GM21723 (cell line): ENCODE data around the gene SPTLC1.
"Not testable (repeated sequence)": the region's sequence is repeated elsewhere in the genome, so short reads cannot be mapped to it uniquely, and the experiment has no call there.

Experiments used
- ATAC-seq: cut with Tn5 transposase; IDR thresholded peaks from one replicate; pipeline ENCODE4 v1.9.1; 2021; ENCODE audit warnings: mild to moderate bottlenecking, moderate library complexity; ENCODE audit not compliant: unreplicated experiment

Gene SPTLC1

DNA sequence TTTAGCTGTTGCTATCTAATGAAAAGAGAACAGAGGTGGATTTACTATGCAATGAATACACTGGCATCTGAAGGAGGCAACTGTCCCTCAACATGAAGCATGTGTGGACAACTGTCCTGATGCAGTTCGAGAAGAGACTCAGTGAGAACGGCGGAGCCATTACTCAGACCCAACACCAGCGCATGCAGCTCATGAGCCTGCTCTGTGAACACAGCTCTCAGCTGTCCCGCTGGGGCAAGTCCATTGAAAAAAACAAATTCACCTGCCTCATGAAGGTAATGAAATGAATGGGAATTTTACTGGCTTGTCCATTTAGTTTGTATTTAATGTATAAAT, 78.8 kb downstream of the SPTLC1 start:
- no peak for ATAC-seq

DNA sequence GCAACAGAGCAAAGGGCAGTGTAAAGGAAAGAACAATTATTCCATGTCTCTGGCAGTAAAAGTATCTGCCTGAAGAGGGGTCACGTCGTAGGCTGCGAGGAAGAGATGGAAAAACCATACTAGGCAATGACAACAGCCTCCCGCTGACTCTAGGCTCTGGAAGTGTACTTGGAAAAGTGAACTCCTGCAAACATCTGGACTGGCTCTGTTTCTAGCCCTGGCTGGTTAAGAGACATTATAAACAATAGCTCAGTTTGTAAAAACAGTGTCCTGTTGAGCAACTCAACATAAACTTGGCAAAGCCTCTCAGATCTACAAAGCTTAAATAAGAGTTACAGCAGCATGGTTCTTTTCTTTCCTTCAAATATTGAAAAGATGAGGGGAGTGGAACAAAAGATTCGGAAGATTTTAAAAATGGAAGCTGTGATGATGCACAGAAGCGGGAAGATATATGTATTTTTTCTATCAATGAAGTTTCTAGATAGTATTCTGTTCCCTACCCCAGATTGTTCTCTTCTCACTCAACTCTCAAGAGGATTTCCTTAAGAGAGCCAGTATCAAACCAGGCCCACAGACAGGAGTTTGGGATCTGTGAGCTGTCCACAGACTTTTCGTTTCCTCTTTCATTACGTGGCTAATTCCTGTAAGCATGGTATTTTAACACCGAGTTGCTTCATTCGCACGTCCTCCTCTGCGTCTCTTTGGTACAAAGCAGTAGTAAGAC, 79.4 kb downstream of the SPTLC1 start:
- no peak for ATAC-seq

DNA sequence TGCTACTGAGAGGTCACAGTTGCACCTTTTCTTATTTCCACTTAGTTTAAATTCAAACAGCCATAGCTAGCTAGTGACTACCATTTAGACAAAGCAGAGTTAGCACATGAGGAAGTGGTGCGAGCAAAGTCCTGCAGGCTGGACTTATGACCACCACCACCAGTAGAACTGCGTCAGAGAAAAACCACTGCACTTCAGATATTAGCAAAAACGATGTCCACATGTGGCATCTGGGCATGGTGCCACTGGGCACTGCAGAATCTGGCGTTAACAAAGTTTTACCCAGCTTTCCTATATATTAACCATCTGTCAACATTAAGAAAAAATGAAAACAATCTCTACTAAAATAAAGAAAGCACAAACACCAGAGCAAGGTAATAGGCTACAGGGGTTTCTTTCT, 80.1 kb downstream of the SPTLC1 start:
- ATAC-seq, result no peak

DNA sequence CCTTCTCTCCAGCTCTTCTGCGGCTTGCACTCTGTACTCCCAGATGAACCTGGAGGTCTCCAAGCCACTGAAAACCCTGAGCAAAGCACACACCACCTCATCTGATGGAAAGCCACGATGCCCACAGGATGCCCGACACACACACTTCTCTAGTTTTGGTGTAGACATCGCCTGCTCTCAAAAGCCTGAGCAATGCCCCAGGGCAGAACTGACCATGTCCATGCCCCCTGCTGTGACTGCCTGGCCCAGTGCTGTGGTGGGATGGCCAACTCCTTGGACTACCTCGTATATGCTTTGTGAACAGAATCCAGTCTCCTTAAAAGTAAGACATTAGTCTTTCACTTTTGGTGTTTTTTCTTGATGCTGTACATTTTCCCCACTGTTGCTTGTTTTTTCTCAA, 81.2 kb downstream of the SPTLC1 start:
- ATAC-seq, result no peak

DNA sequence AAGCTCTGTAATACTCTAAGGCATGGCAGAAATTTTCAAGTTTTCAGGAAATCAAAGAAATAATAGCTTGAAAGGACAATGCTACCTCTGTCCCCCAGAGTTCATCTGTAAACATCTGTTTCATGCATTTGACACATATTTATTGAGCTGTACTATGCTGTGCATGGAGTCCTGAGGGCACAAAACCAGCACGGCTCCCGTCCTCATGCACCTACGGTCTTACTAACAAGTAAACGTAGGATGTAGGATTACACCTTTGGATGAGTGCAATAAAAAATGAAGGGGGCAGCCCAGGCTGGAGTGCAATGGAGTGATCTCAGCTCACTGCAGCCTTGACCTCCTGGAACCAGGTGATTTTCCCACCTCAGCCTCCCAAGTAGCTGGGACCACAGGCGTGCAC, 81.9 kb downstream of the SPTLC1 start:
- no peak for ATAC-seq

DNA sequence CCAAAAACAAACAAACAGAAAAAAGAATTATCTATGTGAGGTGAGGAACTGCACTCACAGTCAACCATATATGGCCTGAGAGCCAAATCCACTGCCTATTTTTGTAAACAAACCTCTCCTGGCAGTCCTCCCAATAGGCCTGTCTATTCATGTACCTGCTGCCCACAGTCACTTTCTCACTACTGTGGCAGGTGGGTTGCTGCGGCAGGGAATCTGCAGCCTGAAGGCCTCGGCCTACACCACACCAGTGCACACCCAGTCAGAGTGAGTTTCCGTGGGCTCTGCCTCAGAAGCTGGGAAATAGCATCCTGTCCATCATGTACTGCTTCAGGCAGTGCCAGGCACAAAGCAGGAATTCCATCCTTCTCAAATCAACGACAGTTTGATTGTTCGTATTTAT, 82.3 kb downstream of the SPTLC1 start:
- no peak for ATAC-seq

DNA sequence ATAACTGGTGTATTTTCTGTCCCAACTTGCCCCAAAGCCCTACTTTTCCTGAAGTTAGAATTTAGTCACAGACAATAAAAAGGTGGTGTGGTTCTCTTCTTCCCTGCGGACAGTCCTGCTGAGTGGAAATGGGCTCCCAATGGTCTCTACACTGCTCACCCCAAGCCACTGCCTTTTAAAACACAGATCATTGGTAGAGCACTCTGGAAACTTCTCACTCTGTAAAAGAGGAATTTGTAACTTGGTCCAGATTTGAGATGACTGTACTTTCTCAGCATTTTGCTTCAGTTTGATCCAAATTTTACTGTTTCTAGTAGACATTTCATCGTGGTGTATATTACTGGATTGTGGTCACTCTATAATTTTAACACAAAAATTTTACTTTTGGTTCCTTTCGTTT, 84.8 kb downstream of the SPTLC1 start:
- ATAC-seq, result no peak

DNA sequence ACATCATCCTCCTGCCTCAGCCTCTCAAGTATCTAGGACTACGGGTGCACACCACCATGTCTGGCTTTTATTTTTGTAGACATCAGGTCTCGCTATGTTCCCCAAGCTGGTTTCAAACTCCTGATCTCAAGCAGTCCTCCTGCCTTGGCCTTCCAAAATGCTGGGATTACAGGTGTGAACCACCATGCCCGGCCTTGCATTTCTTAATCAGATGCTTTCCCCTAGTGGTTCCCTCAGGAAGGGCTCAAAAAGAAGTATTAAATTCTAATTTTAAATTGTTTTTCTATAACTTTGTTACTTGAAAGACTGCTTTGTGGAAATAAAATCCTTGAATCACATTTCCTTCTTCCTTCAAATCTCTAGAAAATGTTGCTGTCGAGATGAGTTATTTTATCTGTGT, 85.7 kb downstream of the SPTLC1 start:
- ATAC-seq, result no peak

DNA sequence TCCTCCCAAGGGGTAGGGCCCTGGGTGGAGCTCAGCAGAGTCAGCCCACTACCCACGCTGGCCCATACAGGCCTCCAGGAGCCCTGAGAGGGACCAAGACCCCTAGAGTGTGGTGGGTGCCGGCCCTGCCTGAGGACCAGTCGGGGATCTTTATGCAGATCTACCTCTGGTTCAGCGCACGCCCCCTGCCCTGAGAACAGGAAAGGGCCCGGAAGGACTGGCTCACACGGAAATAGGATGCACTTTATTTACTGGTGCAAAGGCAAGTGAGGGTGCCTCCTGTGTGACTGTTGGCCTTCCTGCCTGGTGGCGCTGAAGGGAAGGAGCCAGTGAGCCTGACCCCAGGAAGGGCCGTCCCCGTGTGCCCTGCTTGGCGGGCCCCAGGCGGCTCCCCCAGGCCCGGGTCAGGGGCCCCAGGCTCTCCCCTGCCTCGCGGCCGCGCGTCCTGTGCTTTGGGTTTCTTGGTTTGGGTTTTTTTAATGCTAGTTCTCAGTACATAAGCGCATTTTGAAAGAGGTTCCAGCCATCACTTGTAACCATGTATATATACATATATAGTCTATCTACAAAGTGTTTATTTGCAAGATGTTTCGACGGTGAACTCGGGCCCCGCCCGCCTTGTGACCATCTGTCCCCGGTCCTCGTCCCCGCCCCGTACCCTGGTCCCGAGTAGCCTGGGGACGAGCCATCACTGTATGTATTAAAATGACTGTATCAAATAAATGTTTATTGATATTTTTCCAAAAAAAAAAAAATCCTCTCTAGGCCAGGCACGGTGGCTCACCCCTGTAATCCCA, 88.8 kb downstream of the SPTLC1 start:
- no peak for ATAC-seq

DNA sequence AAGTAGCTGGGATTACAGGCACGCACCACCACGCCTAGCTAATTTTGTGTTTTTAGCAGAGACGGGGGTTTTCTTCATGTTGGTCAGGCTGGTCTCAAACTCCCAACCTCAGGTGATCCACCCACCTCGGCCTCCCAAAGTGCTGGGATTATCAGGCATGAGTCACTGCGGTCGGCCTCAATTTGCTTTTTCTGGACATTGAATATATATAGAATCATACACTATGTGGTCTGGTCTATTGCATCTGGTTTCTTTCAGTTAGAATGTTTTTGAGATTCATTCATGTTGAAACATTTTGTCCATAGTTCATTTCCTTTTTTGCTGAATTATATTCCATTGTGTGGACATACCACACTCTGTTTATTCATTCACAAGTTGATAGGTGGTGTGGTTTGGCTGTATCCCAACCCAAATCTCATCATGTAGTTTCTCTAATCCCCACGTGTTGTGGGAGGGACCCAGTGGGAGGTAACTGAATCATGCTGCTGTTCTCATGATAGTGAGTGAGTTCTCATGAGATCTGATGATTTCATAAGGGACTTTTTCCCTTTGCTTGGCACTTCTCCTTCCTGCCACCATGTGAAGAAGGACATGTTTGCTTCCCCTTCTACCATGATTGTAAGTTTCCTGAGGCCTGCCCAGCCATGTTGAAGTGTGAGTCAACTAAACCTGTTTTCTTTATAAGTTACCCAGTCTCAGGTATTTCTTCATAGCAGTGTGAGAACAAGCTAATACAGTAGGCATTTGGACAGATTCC, 93.2 kb downstream of the SPTLC1 start:
- ATAC-seq, result not testable (repeated sequence)

DNA sequence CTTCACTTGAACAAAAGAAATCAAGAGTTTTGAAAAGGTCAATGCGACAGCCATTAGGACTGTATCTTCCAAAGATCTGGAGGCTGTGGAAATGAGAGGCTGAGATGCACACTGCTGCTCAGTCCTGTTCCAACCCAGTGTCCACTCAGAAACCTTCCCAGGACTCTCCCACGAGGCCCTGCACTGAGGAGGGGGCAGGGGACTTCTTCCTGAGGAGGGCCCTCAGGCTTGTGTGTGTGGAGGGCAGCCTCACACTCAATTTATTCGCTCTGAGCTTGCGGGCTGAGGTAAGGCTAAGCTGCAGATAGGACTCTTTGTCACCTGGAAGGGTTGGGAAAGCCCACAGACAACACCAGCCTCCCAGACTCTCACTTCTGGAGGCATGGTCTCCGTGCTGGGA, 95.6 kb downstream of the SPTLC1 start:
- no peak for ATAC-seq

DNA sequence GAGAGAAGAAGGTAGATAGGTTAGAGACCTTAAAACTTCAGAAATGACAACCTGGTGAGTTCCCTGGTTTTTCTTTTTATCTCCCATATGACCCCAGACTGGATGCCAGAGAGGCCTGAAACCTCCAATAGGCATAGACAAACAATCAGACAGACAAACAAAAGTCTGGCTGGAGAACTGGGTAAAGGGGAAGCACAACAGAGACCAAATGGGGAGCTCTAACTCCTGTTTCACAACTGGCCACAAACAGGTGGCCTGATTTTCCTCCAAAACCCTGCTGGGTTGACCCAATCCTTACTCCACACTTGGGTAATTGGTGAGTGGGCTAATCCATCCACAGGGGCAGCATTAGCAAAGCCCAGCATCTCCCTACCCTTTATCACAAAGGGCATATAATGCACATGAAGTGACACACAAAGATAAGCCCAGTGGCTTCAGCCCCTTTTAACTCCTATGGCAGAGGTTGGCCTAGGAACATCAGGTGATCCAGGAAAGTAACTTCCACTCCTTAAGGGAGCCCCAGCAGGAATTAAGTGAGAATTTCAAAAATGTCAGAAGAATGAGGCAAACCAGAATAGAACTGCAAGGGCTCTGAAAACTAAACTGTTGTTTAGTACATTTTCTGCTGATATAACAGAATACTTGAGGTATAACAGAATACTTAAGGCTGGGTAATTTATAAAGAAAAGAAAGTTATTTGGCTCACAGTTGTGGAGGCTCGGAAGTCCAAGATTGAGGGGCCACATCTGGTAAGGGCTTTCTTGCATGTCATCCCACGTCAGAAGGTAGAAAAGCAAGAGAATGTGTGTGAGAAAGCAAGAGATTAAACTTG, 104.3 kb downstream of the SPTLC1 start:
- ATAC-seq, result no peak

DNA sequence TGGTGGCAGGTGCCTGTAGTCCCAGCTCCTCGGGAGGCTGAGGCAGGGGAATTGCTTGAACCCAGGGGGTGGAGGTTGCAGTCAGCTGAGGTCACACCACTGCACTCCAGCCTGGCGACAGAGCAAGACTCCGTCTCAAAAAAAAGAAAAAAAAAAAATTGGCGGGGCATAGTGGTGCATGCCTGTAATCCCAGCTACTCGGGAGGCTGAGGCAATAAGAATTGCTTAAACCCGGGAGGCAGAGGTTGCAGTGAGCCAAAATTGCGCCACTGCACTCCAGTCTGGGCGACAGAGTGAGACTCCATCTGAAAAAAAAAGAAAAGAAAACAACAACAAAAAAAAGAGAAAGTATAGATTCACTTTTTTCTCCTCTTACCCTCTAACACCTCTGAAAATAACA, 105.0 kb downstream of the SPTLC1 start:
- not testable (repeated sequence) for ATAC-seq

DNA sequence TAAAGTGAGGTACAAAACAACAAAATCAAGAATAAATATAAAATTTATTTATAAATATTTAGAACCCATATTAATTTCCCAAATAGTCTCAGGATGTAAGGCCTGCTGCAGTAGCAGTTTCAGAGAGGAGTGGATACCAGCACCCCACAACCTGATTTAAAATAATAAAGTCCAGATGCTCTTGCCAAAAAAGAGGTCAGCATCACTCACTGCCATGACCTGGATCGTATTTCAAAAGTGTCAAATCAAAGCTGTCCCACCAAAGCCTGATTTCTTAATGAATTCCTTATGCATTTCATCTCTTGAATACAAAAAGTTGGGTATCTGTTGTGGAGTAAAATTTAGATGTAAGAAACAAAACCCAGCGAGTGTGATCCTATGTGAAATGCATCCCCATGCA, 107.2 kb downstream of the SPTLC1 start:
- ATAC-seq, result no peak

DNA sequence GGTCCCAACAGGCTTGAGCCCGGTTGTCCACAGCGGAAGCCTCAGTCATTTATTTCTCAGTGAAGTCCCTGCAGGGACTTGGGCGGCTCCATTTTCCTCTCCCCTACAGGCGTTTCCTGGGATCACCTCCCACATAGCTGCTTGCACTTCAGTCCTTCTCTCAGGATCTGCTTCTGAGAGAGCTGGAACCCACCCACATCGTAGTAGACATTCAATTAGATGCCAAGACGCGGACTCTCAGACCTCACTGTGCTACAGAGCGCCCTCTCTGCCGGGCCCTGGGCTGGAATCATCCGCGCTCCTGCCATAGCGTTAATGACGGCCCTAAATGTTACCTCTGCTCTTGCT, 111.2 kb downstream of the SPTLC1 start:
- ATAC-seq, result no peak

DNA sequence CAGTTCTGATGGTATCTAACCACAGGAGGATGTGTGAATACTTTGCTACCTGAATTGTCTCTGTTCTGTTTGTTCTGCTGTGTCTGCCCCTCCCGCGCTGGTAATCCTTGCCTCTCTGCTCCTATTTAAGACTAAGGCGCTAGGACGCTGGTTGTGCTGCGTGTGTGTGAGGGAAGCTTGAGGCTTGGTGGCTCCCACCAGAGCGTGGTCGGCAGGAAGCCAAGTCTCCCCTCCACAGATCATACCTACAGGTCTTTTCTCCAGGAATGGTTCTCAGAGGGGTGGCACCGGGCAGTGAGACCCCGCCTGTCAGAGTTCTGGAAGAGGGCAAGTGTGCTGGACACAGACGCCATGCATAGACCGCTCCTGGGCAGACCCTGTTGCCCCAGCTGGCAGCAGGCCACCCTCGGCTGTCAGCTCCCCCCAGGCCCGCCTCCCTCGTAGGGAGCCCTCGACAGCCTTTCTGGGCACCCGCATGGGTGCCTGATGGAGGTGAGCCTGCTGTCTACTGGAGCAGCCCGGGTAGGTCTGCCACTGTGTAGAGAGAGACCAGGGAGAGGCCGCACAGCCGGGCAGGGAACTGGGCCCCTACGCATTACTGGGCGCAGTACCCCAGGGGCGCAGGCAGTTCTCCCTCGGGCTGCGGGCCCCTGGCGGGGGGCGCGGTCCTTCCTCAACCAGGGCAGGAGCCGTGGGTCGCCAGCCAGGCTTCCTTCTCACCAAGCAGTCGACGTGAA, 111.7 kb downstream of the SPTLC1 start:
- no peak for ATAC-seq

DNA sequence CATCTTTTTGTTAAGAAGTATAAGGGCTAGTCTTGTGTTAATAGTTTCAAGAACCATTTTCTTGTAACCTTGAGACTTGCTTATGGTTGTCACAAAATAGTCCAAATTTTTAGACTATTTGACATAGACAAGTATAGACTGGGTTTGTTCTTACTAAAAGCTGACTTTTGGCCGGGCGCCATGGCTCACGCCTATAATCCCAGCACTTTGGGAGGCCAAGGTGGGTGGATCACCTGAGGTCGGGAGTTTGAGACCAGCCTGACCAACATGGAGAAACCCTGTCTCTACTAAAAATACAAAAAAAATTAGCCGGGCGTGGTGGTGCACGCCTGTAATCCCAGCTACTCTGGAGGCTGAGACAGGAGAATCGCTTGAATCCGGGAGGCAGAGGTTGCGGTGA, 113.3 kb downstream of the SPTLC1 start:
- not testable (repeated sequence) for ATAC-seq

DNA sequence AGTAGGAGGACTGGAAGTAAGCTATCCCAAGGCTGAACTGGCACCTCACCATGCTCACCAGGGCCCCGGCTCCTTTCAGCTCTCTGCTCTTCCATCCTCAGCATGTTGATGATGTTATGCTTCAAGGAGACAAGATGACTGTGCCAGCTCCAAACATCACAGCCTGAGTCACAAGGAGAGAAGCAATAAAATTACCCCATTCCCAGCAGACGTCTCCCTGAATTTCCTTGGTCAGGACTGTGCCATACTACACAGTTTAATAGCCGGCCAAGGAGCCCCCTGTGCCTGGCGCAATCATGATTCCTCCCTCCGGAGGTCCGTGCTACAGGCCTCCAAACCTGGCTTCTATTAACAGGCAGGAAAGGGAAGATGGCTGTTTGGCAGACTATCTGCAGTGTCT, 114.0 kb downstream of the SPTLC1 start:
- no peak for ATAC-seq

DNA sequence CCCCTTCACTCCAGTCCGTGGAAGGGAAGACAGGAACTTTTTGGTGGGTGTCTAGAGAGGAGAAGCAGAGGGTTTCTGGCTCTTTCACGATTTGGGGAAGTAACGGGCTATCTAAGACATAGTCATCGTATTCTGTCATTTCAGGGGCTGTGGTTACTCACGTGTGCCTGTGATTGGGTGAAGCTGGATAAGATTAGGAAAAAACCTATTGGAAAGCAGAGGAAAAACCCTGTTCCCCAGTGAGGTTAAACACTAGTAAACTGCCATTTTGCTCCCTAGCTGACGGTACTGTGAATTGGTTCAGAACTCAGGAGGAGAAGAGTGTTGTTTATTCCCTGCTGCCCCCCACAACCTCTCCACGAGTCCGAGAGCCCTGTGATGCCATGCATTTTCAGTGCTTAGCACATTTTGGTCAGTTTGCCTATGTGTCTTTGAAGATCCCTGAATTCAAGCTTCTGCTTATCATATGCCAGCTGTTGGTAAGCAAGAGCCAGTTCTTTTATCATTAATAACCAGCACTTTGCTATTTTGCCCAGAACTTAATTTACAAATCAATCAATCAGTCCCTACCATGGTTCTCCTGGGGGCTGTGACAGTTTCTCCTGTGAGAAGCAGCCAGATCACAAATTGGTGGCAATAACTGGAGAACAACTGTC, 120.1 kb downstream of the SPTLC1 start:
- no peak for ATAC-seq

DNA sequence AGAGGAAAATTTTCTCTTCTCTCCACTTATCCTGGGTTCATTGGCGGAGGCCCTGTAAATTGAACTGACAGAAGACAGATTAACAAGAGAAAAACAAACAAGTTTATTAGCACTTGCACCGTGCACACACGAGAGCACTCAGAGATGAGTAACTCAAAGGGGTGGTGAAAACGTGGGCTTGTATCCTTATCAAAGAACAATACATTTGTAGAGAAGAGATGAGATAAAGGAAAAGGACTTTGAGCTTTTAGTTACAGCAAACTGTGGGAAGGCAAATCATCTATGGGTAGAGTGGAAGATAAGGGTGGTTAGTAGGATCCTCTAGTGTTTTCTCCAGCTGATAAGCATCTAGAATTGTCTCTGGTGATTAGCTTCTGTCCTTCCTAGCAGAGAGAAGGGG, 120.8 kb downstream of the SPTLC1 start:
- no peak for ATAC-seq
